Gastroesophageal sphincter (tissue), 4 donors: ENCODE data around the gene GOLT1B. TPM values are rescaled to one million over a fixed set of nuclear protein-coding genes. Genes with fewer than 3 reads are reported as not detected.

Experiments
- ATAC-seq: fragments of 150-250 bp; one replicate; pipeline ENCODE4 v1.9.1; 2016; ENCODE audit warnings: mild to moderate bottlenecking, moderate library complexity
- H3K27ac ChIP-seq, 4 donors: fragments of 200-600 bp; sonication (generic) in 3 of 4; 1 replicate in 3 of 4; 2 replicates in 1 of 4; pipeline ENCODE4 v1.5.1; 2016 to 2019
- H3K27me3 ChIP-seq: fragments of 200-600 bp; sonication (generic); one replicate; pipeline ENCODE4 v1.5.1; 2019
- H3K36me3 ChIP-seq, 2 donors: fragments of 200-600 bp; sonication (generic); one replicate each; pipeline ENCODE4 v1.5.1; 2019; ENCODE audit warnings: control low read depth in 1 of 2
- H3K4me1 ChIP-seq, 3 donors: fragments of 200-600 bp; sonication (generic); 1 replicate in 2 of 3; 2 replicates in 1 of 3; pipeline ENCODE4 v1.5.1; 2016 to 2019; ENCODE audit warnings: control low read depth in 2 of 3
- H3K4me3 ChIP-seq, 2 donors: fragments of 200-600 bp; sonication (generic); one replicate each; pipeline ENCODE4 v1.5.1; 2019; ENCODE audit warnings: mild to moderate bottlenecking in 1 of 2, moderate library complexity in 1 of 2
- H3K9me3 ChIP-seq, 3 donors: fragments of 200-600 bp; sonication (generic); one replicate each; pipeline ENCODE4 v1.5.1; 2017 to 2019; ENCODE audit warnings: control low read depth in 2 of 3
- EP300 ChIP-seq: sonication (generic); formaldehyde crosslinking; IDR thresholded peaks from one replicate; pipeline ENCODE4 v1.6.1; 2017; ENCODE audit warnings: antibody characterized with exemption, mild to moderate bottlenecking
- POLR2A ChIP-seq, 2 donors: fragments of 450-650 bp; IDR thresholded peaks; one replicate each; pipeline ENCODE4 v1.6.1; 2017; ENCODE audit warnings: antibody characterized with exemption in 2 of 2, mild to moderate bottlenecking in 2 of 2, moderate library complexity in 1 of 2
- POLR2AphosphoS5 ChIP-seq: sonication (generic); formaldehyde crosslinking; IDR thresholded peaks from one replicate; pipeline ENCODE4 v1.6.1; 2017; ENCODE audit warnings: antibody characterized with exemption
- WGBS, 2 donors: methylation state at CpG; one replicate each; pipeline ENCODE4 v1.1.5; 2018; ENCODE audit warnings: low coverage in 1 of 2; 5-methylcytosine and 5-hydroxymethylcytosine counted together
- total RNA-seq, 4 donors: library from RNA; depleted of rRNA; stranded (reverse); fragments of >200 nt; gene quantifications; one replicate each; pipeline ENCODE4 v1.1.0, GENCODE V29; 2016
- TF ChIP-seq, protein P1 (sequence below), 4 experiments: fragments of 200-600 bp in 2 of 4; fragments of 450-650 bp in 2 of 4; sonication (generic) in 1 of 4; IDR thresholded peaks; one replicate each; pipeline ENCODE4 v1.5.1; 2017 to 2019; ENCODE audit warnings: antibody characterized with exemption in 4 of 4, mild to moderate bottlenecking in 2 of 4, moderate library complexity in 2 of 4

GOLT1B gene
- total RNA-seq, 4 donors from 2014 or later, result 16.9 to 24.4 (median 20.9) TPM

DNA sequence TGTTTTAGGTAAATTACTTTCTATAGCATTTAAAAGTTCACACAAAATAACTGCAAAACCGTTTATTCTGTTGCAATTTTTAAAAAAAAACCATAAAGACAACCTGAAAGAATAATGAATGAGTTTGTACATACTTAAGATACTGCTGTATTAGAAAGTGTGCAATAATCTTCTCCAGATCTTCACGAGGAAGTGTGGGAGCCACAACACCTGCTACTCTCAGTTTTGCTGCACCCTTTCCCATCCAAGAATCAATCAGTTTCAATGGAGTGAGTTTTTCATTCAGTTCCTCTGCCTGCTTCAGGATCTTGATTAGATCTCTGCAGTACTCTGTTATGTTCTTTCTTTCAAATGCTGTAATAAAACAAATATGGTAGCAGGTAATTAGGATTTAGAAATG lies 30.3 kb upstream of the GOLT1B start:
- Histone ChIP-seq H3K27ac (no peak overlapping the region), H3K9me3 (no peaks in the 10 kb centered on the region), H3K27me3 (no peaks in the 10 kb centered on the region), H3K4me1 (no peaks in the 10 kb centered on the region), H3K4me3 (no peak overlapping the region), H3K36me3 (peaks cover 3 to 88% of the 10 kb centered on the region in 2 donors)
- no peak for TF ChIP-seq POLR2A (IDR thresholded peaks at IDR 0.05)
- no peak for TF ChIP-seq POLR2AphosphoS5
- TF ChIP-seq, protein P1, sequence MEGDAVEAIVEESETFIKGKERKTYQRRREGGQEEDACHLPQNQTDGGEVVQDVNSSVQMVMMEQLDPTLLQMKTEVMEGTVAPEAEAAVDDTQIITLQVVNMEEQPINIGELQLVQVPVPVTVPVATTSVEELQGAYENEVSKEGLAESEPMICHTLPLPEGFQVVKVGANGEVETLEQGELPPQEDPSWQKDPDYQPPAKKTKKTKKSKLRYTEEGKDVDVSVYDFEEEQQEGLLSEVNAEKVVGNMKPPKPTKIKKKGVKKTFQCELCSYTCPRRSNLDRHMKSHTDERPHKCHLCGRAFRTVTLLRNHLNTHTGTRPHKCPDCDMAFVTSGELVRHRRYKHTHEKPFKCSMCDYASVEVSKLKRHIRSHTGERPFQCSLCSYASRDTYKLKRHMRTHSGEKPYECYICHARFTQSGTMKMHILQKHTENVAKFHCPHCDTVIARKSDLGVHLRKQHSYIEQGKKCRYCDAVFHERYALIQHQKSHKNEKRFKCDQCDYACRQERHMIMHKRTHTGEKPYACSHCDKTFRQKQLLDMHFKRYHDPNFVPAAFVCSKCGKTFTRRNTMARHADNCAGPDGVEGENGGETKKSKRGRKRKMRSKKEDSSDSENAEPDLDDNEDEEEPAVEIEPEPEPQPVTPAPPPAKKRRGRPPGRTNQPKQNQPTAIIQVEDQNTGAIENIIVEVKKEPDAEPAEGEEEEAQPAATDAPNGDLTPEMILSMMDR (IDR thresholded peaks at IDR 0.05), result no peak
- no peak for TF ChIP-seq EP300
- 60 to 63% methylated on average over 2 of the region's 2 CpGs for WGBS, 2 donors
- no peak for ATAC-seq

DNA sequence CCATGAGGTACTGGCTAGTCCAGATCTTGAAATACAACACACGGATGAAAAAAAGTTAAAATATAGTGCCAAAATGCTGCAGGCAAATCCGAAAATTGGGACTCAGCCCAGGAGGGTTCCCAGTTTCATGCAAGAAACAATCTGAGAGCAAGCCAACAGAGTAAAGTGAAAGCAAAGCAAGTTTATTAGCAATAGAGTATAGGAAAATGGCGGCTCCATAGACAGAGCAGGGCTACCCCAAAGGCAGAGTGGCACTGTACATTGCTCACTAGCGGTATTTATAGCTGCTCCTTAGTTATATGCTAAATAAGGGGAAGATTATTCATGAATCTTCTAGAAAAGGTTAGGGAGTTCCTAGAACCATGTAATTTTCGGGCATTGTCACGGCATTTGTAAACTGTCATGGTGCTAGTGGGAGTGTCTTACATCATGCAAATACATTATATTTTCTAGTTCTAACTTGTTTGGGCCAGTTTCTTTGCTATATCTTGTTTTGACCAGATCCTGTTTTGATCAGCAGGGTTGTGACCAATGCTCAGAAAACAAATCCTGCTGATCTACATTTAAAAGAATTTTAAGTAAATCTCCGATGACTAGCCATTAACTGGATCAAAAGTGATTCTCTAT lies 29.3 kb upstream of the GOLT1B start:
- H3K4me1 ChIP-seq, result no peaks in the 10 kb centered on the region
- no peaks in the 10 kb centered on the region for H3K27me3 ChIP-seq
- TF ChIP-seq EP300 (no peak), POLR2A (IDR thresholded peaks at IDR 0.05) (no peak), POLR2AphosphoS5 (no peak)
- TF ChIP-seq, protein P1 (IDR thresholded peaks at IDR 0.05), result no peak
- no peaks in the 10 kb centered on the region for H3K9me3 ChIP-seq
- H3K4me3 ChIP-seq, result no peak overlapping the region
- peaks cover 3 to 92% of the 10 kb centered on the region in 2 donors for H3K36me3 ChIP-seq
- no peak overlapping the region for H3K27ac ChIP-seq
- no peak for ATAC-seq
- WGBS, 2 donors, result 81 to 87% methylated on average over 6 to 7 of the region's 7 CpGs

DNA sequence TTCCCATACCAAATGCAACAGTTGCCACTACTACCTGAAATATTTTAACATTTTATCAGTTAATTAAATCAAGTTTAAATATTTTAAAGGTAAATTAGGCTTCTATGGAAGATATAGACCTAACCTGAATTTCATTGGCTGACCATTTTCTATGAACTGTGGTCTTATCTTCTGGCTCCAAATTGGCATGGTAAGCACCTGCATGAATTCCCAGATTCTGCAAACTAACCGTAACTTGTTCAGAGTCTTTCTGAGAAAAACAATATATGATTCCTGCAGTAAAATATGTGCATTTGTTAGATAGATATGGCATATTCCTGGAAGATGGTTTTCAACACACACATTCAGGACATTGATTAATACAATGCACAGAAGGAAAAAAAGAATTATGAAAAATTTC lies 26.0 kb upstream of the GOLT1B start:
- H3K9me3 ChIP-seq, result no peaks in the 10 kb centered on the region
- H3K36me3 ChIP-seq, result peaks cover 6 to 96% of the 10 kb centered on the region in 2 donors
- no peak overlapping the region for H3K27ac ChIP-seq
- no peak for ATAC-seq
- TF ChIP-seq, protein P1 (IDR thresholded peaks at IDR 0.05), result no peak
- TF ChIP-seq EP300 (no peak), POLR2AphosphoS5 (no peak), POLR2A (IDR thresholded peaks at IDR 0.05) (no peak)
- no peaks in the 10 kb centered on the region for H3K27me3 ChIP-seq
- no peaks in the 10 kb centered on the region for H3K4me1 ChIP-seq
- WGBS, 2 donors, result 75 to 86% methylated on average over 1 of the region's 1 CpG
- H3K4me3 ChIP-seq, result no peak overlapping the region

DNA sequence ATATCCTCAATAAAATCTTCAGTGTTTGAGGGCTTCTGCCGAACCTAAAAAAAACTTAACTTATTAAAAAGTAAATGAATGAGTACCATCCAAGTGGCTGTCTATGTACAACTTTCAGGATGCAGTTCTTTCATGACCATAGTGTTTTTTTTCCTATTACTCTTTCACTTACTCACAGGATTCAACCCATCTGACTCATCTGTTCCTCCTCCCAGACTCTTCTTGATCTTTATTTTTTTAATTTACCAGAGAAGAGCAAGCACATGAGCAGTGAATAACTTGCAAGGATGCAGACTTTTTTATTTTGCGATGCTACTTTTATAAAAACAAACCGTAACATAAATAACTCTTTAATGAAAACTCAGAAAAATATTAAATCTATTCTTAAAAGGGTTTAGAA lies 24.6 kb upstream of the GOLT1B start:
- ATAC-seq, result no peak
- Histone ChIP-seq H3K4me1 (no peaks in the 10 kb centered on the region), H3K36me3 (peaks cover 6 to 96% of the 10 kb centered on the region in 2 donors), H3K4me3 (no peak overlapping the region), H3K27ac (no peak overlapping the region), H3K27me3 (no peaks in the 10 kb centered on the region), H3K9me3 (no peaks in the 10 kb centered on the region)
- no peak for TF ChIP-seq POLR2A (IDR thresholded peaks at IDR 0.05)
- no peak for TF ChIP-seq EP300
- TF ChIP-seq, protein P1 (IDR thresholded peaks at IDR 0.05), result no peak
- no peak for TF ChIP-seq POLR2AphosphoS5
- 89 to 93% methylated on average over 3 of the region's 3 CpGs for WGBS, 2 donors

DNA sequence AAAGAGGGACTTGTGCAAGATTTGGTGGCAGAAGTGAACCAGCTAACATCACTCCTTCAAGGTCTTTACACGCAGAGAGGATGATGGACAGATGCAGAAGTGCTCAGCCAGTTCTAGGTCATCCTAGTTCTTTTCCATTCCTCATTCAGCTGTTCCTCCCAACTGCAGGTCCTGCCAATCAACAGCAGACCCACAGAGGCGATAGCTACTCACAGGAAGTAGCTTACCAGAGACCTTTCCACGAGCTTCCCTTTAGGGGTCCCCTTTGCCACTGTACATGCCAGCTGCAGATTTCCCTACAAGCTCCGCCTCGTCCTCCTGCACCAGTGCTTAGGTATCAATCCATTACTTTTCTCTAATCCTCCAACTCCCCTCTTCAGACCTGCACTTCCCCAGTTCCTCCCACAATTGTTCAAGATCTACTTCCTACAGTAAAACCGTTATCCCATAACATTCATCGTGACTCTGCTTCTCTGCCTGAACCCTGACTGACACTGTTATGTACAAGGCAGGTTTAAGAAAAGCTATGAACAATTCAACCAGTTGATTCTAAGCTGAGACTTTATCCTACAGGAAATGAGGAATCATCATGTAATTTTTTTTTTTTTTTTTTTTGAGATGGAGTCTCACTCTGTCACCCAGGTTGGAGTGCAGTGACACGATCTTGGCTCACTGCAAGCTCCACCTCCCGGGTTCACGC lies 22.7 kb upstream of the GOLT1B start:
- no peaks in the 10 kb centered on the region for H3K27me3 ChIP-seq
- H3K36me3 ChIP-seq, result peaks cover 11 to 94% of the 10 kb centered on the region in 2 donors
- no peak overlapping the region for H3K27ac ChIP-seq
- ATAC-seq, result no peak
- H3K9me3 ChIP-seq, result no peaks in the 10 kb centered on the region
- H3K4me1 ChIP-seq, result no peaks in the 10 kb centered on the region
- TF ChIP-seq POLR2AphosphoS5, result no peak
- no peak for TF ChIP-seq EP300
- H3K4me3 ChIP-seq, result no peak overlapping the region
- WGBS, 2 donors, result 79 to 85% methylated on average over 7 to 10 of the region's 10 CpGs
